Mesenteric fat pad (tissue), 1 donor: ENCODE results near the gene PALLD. TPM values are rescaled to one million over a fixed set of nuclear protein-coding genes. Genes with fewer than 3 reads are reported as not detected.

Experiments
- DNase-seq: peaks from one replicate; pipeline ENCODE4 v3.0.0-alpha.2; 2020; ENCODE audit warnings: low spot score
- total RNA-seq: library from RNA; stranded (reverse); fragmentation: NEBNext Ultra II Directional; extraction: Animal tissue kit (Norgen Biotek cat#: 25700); gene quantifications from one replicate; pipeline ENCODE4 v1.2.1, GENCODE V29; 2021
- donor health status: DM: yes; HTN: yes; CAD: no.

Gene PALLD
- total RNA-seq, 1 donor from 2014 or later: 87.9 TPM

DNA sequence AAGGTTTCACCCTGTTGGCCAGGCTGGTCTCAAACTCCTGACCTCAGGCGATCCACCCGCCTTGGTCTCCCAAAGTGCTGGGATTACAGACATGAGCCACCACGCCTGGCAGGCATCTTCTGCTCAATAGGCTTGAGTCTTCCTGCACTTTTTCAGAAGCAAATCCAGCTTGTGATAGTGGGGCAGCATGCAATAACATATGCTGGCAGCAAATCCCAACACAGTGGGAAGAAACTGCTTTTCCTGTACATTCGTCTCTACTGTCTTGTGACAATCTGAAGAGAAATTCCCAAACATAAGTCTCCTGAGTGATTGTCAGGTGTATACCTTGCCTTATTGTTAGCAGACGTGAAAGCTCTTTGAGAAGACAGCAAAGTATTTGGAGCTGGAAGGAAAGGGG is 145.7 kb downstream of the PALLD start:
- DNase-seq: no peak

DNA sequence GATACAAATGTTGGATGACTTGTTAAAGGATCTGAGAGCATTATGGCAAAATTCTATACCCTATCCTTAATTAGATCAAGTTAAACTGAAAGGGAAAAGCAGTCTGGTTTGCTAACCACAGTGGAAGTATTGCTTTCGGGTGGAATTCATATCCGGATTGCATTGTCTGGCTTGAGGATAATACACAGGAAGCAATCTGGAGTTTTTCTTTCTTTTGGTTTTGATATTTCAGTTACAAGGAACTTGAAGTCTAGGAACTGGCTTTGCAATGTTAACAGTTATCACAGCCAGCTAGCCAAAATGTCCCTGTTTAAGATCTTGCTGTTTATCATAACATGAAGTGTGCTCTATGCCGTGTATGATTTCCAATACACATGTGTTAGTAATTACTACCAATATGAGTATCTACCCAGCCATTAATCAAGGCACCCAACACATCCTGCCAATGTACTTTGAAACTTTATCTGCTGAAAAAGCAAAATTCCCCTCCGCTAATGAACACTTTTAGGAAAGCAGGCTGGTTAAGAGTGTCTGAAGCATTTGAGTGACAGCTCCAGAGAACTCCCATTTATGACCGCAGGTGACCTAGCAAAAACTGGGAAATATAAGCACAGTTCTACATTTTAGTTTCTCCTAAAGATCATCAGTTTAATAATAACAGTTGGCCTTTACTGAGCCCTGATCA is 146.4 kb downstream of the PALLD start:
- no peak for DNase-seq

DNA sequence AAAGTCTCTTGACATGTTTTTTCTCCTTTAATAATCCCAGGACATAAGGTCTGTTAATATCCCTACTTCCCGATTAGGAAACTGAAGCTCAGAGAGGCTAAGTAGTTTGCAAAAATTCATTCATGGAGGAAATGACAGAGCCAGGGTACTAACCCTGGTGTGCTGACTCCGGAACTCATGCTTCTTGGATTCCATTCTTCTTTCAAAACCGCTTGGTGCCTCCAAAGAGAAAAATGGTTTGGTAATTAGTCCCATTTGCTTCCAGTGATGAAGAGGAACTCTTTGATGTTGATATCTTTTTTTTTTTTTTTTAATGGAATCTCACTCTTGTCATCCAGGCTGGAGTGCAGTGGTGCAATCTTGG is 146.9 kb downstream of the PALLD start:
- no peak for DNase-seq

DNA sequence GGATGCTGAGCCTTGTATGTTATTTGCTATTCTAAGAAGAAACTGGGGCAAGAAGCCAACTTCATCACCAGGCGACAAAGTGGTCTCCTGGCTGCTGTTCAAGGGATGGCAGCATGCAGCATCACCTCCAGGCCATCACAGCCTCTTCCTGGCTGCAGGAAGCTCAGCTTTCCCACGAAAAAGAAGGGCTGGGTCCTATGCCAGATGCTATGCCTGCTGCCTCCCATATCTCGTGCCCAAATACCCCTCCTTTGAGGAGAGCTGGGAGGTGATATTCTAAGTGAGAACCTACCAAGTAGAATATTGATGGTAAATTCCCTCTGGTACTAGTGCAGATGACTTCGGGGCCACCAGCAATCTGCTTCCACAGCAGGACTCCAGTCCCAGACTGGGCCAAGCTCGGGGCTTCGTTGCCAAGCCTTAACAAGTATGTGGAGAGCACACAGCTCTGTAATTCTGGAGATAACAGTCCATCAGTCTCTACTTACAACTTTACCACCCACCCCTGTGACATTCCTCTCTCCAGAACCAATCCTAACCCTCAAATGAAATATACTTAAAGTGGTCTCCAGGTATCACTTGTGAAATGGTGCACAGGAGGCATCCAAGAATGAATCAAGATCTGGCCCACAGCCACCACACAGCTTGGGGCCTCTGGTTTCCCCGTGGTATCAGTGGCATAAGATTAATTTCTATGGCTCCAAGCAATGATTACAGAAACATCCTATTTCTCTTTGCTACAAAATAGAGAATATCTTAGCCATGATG is 149.3 kb downstream of the PALLD start:
- DNase-seq: no peak

DNA sequence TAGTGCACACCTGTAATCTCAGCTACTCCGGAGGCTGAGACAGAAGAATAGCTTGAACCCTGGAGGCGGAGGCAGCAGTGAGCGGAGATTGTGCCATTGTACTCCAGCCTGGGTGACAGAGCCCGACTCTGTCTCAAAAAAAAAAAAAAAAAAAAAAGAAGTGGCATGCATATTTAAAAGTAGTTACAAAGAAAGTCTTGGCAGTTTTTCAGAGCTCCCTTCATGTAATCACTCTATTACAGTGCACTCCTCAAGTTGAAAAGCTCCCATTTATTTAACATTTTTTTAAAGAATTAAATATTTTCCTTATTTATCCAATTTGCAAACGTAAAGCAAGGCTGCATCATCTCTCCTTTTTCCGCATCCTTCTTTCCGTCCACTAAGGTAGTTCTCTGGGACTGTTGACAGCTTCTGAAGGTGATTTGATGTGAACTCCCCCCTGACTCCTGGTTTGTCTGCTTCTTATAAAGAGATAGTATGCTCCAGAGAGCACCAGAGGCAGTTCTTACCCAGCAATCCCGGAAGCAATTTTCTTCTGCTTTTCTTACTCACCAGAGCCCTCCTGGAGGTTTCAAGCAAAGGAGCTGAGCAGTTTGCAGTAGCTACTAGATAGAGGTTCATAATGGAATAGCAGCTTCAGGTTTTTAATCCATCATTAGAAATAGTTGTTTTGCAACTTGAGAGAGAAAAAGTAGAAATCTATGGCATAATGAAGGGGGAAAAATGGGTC is 151.0 kb downstream of the PALLD start:
- DNase-seq: no peak

DNA sequence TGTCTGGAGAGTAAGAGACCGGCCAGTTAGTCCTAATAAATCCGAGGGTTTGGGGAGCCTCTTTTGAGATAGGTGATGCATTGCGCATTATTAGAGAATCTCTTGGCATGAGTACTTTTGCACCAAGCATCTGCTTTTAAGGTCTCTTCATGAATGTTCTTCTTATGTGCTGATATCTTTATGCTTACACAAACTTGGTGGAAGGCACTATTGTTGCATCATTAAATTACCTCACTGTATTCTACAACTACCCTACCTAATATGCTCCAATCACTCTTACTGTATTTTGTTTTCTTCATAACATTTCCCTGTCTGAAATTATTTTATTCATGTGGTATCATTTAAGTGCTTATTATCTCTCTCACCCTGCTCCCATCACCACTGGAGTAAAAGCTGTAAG is 151.6 kb downstream of the PALLD start:
- no peak for DNase-seq

DNA sequence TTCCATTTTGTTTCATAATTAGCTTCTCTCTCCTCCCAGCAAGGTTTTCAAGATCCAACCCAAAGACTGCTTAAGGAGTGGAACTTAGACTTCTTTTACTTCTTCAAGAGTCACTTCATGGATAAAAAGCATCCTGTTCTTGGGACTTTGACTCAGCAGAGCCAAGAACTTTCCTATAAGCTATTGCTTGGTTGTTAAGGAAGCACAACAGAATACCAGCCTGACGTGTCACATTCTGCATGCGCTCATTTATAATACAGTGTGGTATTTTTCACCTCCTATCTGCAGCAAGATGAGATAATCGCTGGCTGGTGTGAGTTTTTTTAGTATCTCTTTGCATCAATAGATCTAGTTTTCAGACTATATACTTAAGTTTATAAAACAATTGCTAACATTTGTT is 152.1 kb downstream of the PALLD start:
- DNase-seq: no peak

DNA sequence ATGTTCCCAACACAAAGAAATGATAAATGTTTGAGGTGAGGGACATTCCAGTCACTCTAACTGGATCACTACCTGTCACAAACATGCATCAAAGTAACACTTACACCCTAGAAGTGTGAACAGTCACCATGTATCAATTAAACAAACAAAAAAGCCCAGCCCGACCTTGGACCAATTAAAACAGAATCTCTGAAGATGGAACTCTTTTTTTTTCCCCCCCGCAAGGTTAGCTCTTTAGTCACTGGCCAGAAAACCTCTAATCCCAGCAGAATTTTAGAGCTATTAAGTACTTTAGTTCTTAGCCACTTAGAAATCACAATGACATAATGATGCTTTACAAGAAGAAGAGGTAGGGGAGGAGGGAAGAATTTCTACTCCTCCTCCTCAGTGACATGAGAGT is 154.5 kb downstream of the PALLD start:
- no peak for DNase-seq

DNA sequence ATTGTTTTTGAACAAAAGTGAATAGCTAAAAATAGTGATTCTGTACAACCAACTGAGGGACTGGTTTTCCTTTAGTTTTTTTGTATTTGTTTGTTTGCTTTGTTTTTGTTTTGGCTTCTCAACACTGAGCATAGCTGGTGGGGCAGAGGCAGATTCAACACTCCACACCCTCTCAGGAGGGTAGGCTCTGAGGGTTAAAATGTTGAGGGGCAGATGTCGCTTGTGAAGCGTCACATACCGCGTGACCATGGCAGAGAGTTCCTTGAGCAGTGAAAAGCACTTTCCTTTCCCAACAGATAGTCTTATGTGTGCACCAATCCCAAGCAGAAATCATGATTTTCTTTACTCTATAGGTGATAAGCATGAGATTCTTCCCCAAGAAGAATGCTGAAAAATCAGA is 155.0 kb downstream of the PALLD start:
- no peak for DNase-seq

DNA sequence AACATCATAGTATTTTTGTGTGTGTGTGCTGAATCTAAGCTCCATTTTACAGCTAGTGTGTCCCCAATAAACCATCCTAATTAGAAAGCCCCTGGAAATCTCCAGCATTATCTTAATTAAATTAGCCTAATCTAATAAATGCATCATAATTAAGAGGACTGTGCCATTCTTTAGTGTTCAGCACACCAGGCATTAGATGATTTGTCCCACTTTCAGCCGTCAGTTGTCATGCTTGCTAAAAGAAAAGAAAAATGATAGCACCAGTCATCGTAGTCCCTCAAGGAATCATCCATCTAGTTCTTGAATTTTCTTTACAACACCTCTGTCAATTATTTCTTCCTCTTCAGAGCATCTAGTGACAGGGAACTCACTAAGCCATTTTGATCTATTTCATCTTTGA is 155.9 kb downstream of the PALLD start:
- no peak for DNase-seq

DNA sequence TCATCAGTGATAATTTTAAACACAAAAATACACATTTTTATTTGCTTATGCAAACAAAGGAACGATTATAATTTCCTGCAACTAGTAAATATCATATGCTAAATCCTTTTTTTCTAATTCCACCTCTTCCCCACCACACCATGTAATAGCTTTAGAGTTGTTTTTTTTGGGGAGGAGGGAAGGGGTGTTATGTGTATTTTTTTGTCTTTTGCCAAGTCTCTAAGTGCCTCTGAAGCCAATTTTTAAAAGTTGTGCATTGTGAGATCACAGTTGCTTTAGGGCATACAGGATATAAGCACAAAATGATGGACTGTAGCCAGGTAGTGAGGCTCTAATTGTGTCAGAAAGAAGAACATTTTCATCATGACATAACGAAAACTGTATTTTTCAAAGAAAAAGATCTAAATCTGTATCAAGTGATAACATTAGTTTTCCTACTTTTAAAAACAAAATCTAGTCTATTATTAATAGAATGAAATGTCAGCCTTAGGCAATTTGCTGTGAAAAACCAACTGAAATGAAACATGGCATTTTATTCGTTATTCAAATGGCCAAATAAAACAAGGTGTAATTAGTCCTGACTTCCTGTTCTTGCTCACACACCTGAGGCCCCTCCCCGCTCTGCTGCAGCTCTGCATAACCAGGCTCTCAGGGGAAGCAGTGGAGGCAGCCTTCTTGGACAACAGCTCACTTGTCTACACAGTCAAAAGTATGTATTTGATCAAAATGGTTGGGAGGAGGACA is 157.4 kb downstream of the PALLD start:
- no peak for DNase-seq

DNA sequence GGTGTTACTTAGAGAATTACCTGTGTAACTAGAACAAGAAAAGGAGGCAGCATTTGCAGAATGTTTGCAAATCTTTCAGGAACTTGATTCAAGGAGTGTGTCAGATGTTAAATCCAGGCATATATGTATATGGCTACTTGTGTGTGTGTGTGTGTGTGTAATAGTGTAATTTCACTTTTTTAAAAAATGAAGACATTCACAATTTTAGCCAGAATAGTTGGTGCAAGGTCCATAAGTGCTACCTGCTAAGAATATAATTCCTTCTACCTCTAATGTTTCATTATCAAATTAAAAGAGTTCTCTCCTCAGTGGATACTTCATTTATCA is 158.0 kb downstream of the PALLD start:
- no peak for DNase-seq

DNA sequence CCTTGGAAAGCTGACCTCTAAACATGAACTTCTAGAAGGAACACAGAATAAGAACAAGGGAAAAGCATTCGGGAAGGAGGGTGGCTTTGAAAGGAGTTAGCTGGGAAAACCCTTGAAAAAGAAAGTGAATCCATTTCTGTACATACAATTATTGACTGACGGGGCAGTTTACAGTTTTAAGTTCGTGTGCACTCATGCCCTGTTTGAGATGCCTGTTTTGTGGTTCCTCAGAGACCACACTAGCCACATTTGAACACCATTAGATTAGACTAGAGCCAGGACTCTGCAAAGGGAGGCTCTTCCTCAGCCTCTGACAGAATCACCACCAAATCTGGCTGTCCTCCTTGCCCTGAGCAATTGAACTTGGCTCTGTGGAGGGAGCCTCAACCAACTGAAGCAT is 158.3 kb downstream of the PALLD start:
- no peak for DNase-seq

DNA sequence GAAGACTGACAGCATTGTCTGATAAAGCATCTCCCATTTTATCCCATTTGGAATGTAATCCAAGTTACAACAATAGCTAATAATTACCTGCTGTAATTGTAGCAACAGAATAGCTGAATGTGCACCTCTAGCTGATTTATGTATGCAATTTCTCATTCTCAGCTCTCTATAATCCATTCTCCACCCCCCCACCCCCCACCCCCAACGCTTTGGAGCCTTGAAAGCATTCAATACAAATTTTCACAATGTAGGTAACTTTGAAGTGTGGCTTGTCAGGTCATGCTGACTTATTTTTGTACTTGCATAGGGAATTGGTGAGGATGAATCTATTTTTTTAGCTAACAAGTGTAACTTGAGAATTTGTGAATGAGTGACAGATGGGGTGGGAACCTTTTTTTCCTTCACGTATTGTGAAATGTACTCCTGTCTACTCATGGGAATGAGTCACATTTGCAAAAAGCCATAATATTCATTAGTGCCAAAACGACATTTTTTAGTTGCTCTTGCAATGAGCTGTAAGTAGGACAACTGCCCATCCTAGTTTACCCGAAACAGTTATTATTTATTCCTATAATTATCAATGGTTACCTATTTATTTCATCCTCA is 159.3 kb downstream of the PALLD start:
- no peak for DNase-seq

DNA sequence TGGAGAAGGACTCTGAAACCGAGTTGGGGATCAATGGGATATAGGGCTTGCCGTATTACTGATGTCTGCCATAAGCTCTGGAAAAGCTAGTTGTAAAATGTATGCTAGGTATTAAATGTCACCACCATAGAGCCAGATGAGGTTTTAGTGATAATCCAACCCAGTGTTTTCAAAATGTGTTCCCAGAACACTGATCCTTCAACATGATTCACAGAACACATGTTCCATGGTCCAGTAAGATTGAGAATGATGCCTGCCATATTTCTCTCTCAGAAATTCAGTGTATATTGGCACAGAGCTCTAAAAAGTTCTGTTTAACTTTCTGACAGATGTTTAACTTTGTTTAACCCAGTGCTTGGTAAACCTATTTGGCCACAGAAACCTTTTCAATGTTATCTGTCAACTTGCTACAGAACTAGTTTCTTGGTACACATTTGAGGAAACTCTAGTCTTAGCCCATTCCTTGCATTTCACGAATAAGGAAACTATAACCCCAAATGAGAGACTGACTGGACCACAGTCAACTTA is 160.2 kb downstream of the PALLD start:
- DNase-seq: no peak

DNA sequence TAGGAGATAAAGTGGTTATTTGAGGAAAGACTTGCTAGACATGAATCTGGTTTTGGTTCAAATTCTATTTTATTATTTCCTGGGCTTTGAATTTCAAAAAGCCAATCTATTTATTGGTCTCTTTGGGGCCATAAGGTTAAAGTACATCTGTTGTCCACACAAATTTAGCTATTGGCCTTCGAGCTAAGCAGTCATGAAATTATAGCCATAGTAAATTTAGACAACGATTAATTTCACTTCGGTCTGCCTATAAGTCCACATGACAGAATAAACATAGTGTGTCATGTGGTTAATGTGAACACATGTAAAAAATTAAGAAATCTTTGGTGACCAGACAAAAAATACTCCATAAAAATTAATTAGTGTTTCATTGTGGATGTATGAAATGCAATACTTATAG is 161.9 kb downstream of the PALLD start:
- no peak for DNase-seq

DNA sequence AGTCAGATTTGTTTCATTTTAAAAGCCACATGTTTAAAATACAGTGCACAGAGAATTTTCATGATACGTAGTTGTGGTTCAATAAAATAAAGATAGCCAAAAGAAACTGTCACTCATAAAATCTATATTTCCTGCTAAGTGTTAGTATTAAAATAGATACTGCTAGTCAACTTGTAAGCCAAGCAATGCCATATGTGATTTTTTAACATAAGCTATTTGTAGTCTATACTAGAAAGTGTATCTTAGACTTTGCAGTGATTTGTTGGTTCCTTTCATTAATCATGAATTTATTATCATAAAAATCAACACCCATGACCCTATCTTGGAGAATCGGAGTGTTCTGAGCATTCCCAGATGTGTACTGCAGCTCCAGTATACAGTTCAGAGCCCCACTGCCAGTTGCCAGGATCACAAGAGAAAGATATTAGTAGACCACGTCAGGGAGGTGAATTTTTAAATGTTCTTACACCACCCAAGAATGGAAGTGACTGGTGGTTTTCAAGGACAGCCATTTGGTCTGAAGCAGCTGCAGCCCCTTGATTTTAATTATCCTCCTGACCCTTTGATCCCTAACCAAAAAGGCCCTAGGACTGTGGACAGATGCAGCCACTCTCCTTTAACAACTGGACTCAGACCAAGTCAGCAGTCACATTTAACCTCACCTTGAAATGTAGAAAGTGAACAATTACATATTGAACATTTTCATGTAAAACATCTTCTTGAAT is 163.1 kb downstream of the PALLD start:
- DNase-seq: no peak

DNA sequence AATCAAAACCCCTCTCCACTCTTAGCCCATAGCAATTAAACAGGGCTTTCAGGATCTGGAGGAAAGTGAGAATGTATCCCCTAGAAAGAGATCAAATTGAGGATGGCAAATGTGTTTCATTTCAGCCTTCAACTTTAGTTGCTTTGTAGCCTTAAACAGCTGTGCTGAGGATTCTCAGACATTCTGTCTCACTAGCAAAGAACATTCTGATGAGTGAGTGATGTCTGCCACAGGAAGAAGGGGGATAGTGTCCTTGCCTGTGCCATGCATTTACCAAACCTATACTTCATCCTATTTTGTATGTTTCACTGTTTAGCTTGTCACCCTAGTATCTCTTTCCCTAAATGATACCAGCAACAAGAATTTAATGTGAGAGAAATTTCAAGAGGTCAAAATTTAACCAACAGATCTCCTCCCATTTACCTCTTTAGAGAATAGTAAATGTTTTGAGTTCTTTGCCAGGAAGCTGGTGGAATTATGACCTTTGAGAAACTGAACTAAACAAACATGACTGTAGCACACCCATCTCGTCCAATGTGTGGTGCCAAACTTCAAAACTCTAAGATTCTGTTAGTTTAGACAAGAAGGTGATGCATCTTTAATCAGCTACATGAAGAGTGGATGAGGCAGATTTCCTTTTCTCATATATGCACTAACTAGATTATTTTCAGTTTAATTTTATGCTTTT is 165.6 kb downstream of the PALLD start:
- DNase-seq: no peak

DNA sequence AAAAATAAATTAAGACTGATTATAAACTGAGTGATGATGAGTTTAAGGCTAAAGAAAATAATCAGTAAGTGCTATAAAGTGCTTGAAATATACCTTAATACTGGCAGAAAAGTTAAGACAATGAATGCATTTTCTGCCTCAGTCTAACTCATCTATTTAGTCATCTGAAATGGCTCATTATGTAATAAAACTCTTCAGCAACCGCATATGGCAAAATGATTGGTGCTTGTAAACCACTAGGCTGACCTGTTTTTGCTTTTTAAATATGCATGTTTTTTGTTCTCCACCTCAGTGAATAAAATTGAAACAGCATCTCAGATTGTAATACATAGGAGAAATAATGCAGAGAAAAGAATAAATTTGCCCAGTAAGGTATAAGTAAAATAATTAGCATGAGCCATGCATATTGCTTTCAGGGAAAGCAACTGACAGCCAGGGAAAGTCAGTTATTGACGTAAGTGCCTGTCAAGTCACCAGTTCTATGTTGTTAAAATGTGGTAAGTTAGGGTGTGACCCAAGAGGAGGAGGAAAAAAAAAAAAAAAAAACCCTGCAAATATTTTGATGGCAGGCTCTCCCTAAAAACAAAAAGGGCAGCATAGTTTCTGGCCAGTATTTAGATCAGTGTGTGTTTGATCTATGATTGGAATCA is 167.5 kb downstream of the PALLD start:
- no peak for DNase-seq
